Measurements from ENCODE around the gene CCR4.

Gene CCR4

GRCh38 chr3:32989171-32989570 is 37.7 kb downstream of the CCR4 start:
- no peak for DNase-seq

- no peak for DNase-seq
Measured at GRCh38 chr3:32990116-32990515, 38.7 kb downstream of the CCR4 start.

- DNase-seq, result no peak
Measured at GRCh38 chr3:32991781-32992180, 40.3 kb downstream of the CCR4 start.

- no peak for DNase-seq
Measured at GRCh38 chr3:32992310-32992686, 40.9 kb downstream of the CCR4 start.

DNA sequence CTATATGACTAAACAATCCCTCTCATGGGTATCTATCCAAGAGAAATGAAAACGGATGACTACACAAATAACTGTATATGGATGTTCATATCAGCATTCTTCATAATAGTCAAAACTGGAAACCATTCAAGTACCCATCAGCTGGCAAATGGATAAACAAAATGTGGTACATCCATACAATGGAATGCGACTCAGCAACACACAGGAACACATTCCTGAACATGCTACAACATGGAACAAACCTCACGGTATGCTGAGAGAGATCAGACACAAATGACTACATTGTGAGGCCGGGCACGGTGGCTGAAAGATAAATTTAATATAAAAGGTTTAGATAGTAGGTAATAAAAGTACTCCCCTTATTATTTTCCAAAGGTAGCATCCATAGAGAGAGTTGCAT is 42.6 kb downstream of the CCR4 start:
- no peak for DNase-seq

DNA sequence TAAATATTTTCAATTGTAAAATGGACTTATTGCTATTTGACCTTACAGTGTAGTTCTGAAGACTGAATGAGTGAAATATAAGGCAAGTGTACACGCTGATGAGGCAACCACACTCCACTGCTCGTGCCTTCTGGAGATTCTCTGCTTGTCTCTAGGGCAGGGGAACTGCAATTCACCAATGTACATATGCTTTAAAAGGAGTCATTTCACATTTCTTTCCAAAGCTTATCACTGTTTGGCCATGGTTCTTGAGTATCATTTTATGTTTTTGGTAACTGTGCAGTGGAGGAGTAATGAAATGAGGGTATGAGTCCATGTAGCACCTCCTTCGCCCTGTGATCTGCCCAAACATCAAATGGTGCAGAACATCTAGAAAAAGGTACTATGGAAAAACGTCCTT is 43.7 kb downstream of the CCR4 start:
- no peak for DNase-seq

GRCh38 chr3:32996048-32996754 is 44.8 kb downstream of the CCR4 start:
- no peak for DNase-seq

GRCh38 chr3:32996755-32997091 is 45.3 kb downstream of the CCR4 start:
- DNase-seq, result no peak

GRCh38 chr3:32998631-32999451 is 47.4 kb downstream of the CCR4 start:
- no peak for DNase-seq

GRCh38 chr3:33000691-33001385 is 49.4 kb downstream of the CCR4 start:
- no peak for DNase-seq

DNA sequence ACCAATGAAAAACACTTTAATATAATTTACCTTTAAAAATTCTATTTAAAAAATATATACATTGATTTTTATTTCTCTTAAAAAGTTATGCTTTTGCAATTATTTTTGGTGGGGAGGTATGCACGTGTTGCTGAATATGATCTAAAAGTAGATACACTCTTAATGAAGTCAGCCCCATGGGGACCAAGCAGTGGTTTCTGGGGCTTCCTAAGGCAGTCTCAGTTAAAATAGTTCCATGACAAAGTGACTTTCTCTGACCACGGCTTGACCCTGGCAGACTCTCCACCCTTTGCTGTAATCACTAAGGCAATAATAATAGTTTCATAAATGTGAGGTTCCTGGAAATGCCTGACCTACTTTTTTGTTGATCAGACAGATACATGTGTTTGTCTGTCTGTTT is 50.4 kb downstream of the CCR4 start:
- no peak for DNase-seq

DNA sequence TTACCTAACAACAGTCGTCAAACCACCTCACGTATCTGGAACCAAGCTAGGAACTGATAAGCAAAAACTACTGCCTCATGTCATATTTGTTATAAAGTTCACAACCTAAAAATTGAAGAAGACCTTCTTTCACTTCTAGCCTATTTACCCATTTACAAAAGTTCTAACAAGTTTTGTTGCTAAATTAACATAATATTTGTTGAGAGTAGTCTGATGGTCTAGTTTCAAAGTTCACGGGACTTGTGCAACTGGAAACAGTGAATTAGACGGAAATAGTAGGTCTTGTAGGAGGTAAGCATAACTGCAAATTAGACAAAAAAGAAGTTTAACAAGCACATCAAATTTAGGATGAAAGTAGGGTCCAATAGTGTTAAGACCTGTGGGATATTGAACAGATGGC is 51.9 kb downstream of the CCR4 start:
- DNase-seq, result no peak

- no peak for DNase-seq
Measured at GRCh38 chr3:33004205-33004604, 52.8 kb downstream of the CCR4 start.

- no peak for DNase-seq
Measured at GRCh38 chr3:33004961-33005360, 53.5 kb downstream of the CCR4 start.

Measured in NCI-H1694 treated with DMSO at 0.1 percent for 48 hours (cell line).